ENCODE results near the gene VTCN1. TPM values are rescaled to one million over a fixed set of nuclear protein-coding genes. Genes with fewer than 3 reads are reported as not detected.

VTCN1 gene
- total RNA-seq, 2 experiments from 2014 or later, result not detected

DNA sequence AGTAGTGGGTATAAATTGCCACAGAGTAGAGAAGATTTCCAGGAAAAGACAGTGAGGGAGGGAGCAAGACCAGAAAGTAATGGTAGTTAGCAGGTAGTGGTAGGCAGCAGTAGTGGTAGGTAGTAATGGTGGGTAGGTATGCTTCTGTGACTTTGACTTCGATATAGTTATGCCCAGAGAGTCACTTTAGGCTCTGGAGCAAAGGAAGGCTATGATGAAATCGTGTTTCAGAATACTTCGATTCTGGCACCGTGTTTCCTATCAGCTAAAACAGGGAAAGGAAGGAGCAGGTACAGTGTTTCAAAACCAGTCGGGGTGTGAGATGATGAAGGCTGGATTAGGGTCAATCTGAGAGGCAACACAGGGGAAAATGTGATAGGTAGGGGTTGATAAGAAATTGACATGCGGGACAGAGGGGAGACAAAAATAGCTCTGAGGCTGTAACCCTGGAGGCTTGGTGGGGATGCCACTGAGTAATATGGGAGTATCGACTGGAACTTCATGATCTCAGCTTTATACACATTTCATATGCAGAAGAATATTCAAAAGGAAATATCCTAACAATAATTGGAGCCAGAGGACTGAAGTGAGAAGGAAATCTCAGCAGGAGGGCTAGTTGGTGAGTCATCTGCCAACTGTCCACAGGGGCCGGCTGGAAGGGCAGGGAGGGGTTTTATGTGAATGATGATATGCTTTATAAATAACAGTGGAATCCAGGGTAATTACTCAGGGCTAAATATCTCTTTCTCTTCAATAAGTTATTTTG is 64.0 kb downstream of the VTCN1 start:
- no peak overlapping the region for H2AFZ ChIP-seq (ENCODE audit: low read length)
- intact Hi-C loops (cut with micrococcal nuclease; ENCODE audit: unreplicated experiment), result no loop called here
- H3K4me3 ChIP-seq (ENCODE audit: low read depth, low read length, poor library complexity, severe bottlenecking), result no peak overlapping the region
- BruUV-seq (replicated peaks), result no TSS peak
- no peaks in the 10 kb centered on the region for H3K9me2 ChIP-seq (ENCODE audit: insufficient read depth, low read length)
- no peak overlapping the region for H3K27ac ChIP-seq (ENCODE audit: low read depth, low read length, poor library complexity, severe bottlenecking)
- no peak for DNase-seq (ENCODE audit: low spot score)
- H3K36me3 ChIP-seq (ENCODE audit: insufficient read depth, low read length), result no peaks in the 10 kb centered on the region
- ChIA-PET CTCF (ENCODE audit: unreplicated experiment) (no interaction called here), POLR2A (interaction anchor here (0.7 kb wide), 1 partner anchor 1109 kb away, joined by 3 read pairs; no protein-coding TSS in a partner anchor)
- TF ChIP-seq, protein P1, sequence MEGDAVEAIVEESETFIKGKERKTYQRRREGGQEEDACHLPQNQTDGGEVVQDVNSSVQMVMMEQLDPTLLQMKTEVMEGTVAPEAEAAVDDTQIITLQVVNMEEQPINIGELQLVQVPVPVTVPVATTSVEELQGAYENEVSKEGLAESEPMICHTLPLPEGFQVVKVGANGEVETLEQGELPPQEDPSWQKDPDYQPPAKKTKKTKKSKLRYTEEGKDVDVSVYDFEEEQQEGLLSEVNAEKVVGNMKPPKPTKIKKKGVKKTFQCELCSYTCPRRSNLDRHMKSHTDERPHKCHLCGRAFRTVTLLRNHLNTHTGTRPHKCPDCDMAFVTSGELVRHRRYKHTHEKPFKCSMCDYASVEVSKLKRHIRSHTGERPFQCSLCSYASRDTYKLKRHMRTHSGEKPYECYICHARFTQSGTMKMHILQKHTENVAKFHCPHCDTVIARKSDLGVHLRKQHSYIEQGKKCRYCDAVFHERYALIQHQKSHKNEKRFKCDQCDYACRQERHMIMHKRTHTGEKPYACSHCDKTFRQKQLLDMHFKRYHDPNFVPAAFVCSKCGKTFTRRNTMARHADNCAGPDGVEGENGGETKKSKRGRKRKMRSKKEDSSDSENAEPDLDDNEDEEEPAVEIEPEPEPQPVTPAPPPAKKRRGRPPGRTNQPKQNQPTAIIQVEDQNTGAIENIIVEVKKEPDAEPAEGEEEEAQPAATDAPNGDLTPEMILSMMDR (conservative IDR thresholded peaks at IDR 0.05; ENCODE audit: low read length), result no peak
- no peak for TF ChIP-seq EZH2phosphoT487 (IDR thresholded peaks at IDR 0.05; ENCODE audit: borderline replicate concordance, low read depth, low read length)
- H4K20me1 ChIP-seq (ENCODE audit: insufficient read depth, low read length), result no peaks in the 10 kb centered on the region
- no peak overlapping the region for H3K4me2 ChIP-seq (ENCODE audit: low read length)
- H3K4me1 ChIP-seq (ENCODE audit: insufficient read depth, low read length, poor library complexity, severe bottlenecking), result no peaks in the 10 kb centered on the region
- no peaks in the 10 kb centered on the region for H3K79me2 ChIP-seq (ENCODE audit: insufficient read depth, low read depth, low read length)
- peaks cover 2% of the 10 kb centered on the region; the same call in 1 of the 2 replicates for H3K9me3 ChIP-seq (ENCODE audit: low read length)

- Histone ChIP-seq H2AFZ (ENCODE audit: low read length) (no peak overlapping the region), H4K20me1 (ENCODE audit: insufficient read depth, low read length) (no peaks in the 10 kb centered on the region), H3K4me1 (ENCODE audit: insufficient read depth, low read length, poor library complexity, severe bottlenecking) (no peaks in the 10 kb centered on the region), H3K9me3 (ENCODE audit: low read length) (no peaks in the 10 kb centered on the region), H3K27ac (ENCODE audit: low read depth, low read length, poor library complexity, severe bottlenecking) (no peak overlapping the region), H3K4me3 (ENCODE audit: low read depth, low read length, poor library complexity, severe bottlenecking) (no peak overlapping the region), H3K79me2 (ENCODE audit: insufficient read depth, low read depth, low read length) (no peaks in the 10 kb centered on the region), H3K36me3 (ENCODE audit: insufficient read depth, low read length) (no peaks in the 10 kb centered on the region), H3K9me2 (ENCODE audit: insufficient read depth, low read length) (no peaks in the 10 kb centered on the region), H3K4me2 (ENCODE audit: low read length) (no peak overlapping the region)
- CTCF ChIA-PET (ENCODE audit: unreplicated experiment), result no interaction called here
- no peak for DNase-seq (ENCODE audit: low spot score)
- TF ChIP-seq EZH2phosphoT487 (IDR thresholded peaks at IDR 0.05; ENCODE audit: borderline replicate concordance, low read depth, low read length), result no peak
- TF ChIP-seq, protein P1 (conservative IDR thresholded peaks at IDR 0.05; ENCODE audit: low read length), result no peak
- POLR2A ChIA-PET, result no interaction called here
- no TSS peak for BruUV-seq (replicated peaks)
- intact Hi-C loops (cut with micrococcal nuclease; ENCODE audit: unreplicated experiment), result no loop called here
Observed at GRCh38 chr1:117146072-117146471, 64.7 kb downstream of the VTCN1 start.

- Histone ChIP-seq H2AFZ (ENCODE audit: low read length) (no peak overlapping the region), H3K27ac (ENCODE audit: low read depth, low read length, poor library complexity, severe bottlenecking) (no peak overlapping the region), H3K79me2 (ENCODE audit: insufficient read depth, low read depth, low read length) (no peaks in the 10 kb centered on the region), H3K4me1 (ENCODE audit: insufficient read depth, low read length, poor library complexity, severe bottlenecking) (no peaks in the 10 kb centered on the region), H3K9me3 (ENCODE audit: low read length) (no peaks in the 10 kb centered on the region), H3K4me2 (ENCODE audit: low read length) (no peak overlapping the region), H3K9me2 (ENCODE audit: insufficient read depth, low read length) (no peaks in the 10 kb centered on the region), H3K4me3 (ENCODE audit: low read depth, low read length, poor library complexity, severe bottlenecking) (no peak overlapping the region), H3K36me3 (ENCODE audit: insufficient read depth, low read length) (no peaks in the 10 kb centered on the region), H4K20me1 (ENCODE audit: insufficient read depth, low read length) (no peaks in the 10 kb centered on the region)
- intact Hi-C loops (cut with micrococcal nuclease; ENCODE audit: unreplicated experiment), result no loop called here
- ChIA-PET POLR2A (no interaction called here), CTCF (ENCODE audit: unreplicated experiment) (no interaction called here)
- no TSS peak for BruUV-seq (replicated peaks)
- DNase-seq (ENCODE audit: low spot score), result no peak
- no peak for TF ChIP-seq EZH2phosphoT487 (IDR thresholded peaks at IDR 0.05; ENCODE audit: borderline replicate concordance, low read depth, low read length)
- TF ChIP-seq, protein P1 (conservative IDR thresholded peaks at IDR 0.05; ENCODE audit: low read length), result no peak
Observed at GRCh38 chr1:117143871-117144270, 66.9 kb downstream of the VTCN1 start.
